SK-N-SH (cell line): ENCODE measurements around the gene CRYBA2. TPM values are rescaled to one million over a fixed set of nuclear protein-coding genes. Genes with fewer than 3 reads are reported as not detected.

ENCODE experiments used
- CTCF ChIA-PET: fragments of 300-600, 350-600 bp; formaldehyde crosslinking; extraction: SDS; loops from one replicate; lab custom pipeline; 2021; lab: Yijun Ruan, JAX
- POLR2A ChIA-PET: fragments of 350-600 bp; sonication (Branson Sonifier 250); formaldehyde crosslinking; extraction: SDS; loops from one replicate; lab custom pipeline; 2020; ENCODE audit warnings: antibody characterized with exemption, inconsistent platforms; lab: Yijun Ruan, JAX
- DNase-seq: peaks from one replicate; pipeline ENCODE4 v3.0.0; 2012
- H2AFZ ChIP-seq: fragments of 200-600 bp; sonication (generic); 2 replicates; pipeline ENCODE4 v1.8.1; 2016; ENCODE audit warnings: antibody characterized with exemption, mild to moderate bottlenecking, low read depth
- H3F3A ChIP-seq: fragments of 200-600 bp; sonication (generic); replicated peaks from 2 replicates; pipeline ENCODE3; 2016; ENCODE audit warnings: antibody characterized with exemption, mild to moderate bottlenecking; ENCODE audit not compliant: insufficient read depth
- H3K27ac ChIP-seq, 2 experiments: fragments of 200-500 bp in 1 of 2; fragments of 200-600 bp in 1 of 2; sonication (Bioruptor generic) in 1 of 2; sonication (generic), shearing (Covaris generic) in 1 of 2; 2 replicates each; pipeline versions ENCODE4 v1.5.1 to v1.6.1; 2014 to 2016; ENCODE audit warnings: low read depth in 2 of 2, inconsistent platforms in 1 of 2, low read length in 1 of 2, mild to moderate bottlenecking in 1 of 2, mixed read lengths in 1 of 2
- H3K27me3 ChIP-seq: fragments of 200-600 bp; sonication (generic), shearing (Covaris generic); 2 replicates; pipeline ENCODE4 v1.6.1; 2016; ENCODE audit warnings: mixed run types; ENCODE audit not compliant: insufficient read depth
- H3K36me3 ChIP-seq, 2 experiments: fragments of 200-500 bp in 1 of 2; fragments of 200-600 bp in 1 of 2; sonication (Bioruptor generic) in 1 of 2; sonication (generic) in 1 of 2; replicated peaks in 1 of 2; 2 replicates each; pipeline versions ENCODE3 to v1.5.1; 2014 to 2016; ENCODE audit warnings: low read length in 1 of 2, mild to moderate bottlenecking in 1 of 2; ENCODE audit not compliant: insufficient read depth in 2 of 2, control insufficient read depth in 1 of 2
- H3K4me1 ChIP-seq, 2 experiments: fragments of 200-500 bp in 1 of 2; fragments of 200-600 bp in 1 of 2; sonication (Bioruptor generic) in 1 of 2; sonication (generic), shearing (Covaris generic) in 1 of 2; 2 replicates each; pipeline versions ENCODE4 v1.5.1 to v1.6.1; 2014 to 2016; ENCODE audit warnings: low read depth in 1 of 2, low read length in 1 of 2, mixed run types in 1 of 2; ENCODE audit not compliant: insufficient read depth in 2 of 2, control insufficient read depth in 1 of 2
- H3K4me2 ChIP-seq: fragments of 200-600 bp; sonication (generic), shearing (Covaris generic); 2 replicates; pipeline ENCODE4 v1.6.1; 2017; ENCODE audit warnings: mixed run types
- H3K4me3 ChIP-seq, 2 experiments: fragments of 200-500 bp in 1 of 2; fragments of 200-600 bp in 1 of 2; sonication (Bioruptor generic) in 1 of 2; sonication (generic), shearing (Covaris generic) in 1 of 2; 2 replicates each; pipeline versions ENCODE4 v1.5.1 to v1.8.1; 2014 to 2016; ENCODE audit warnings: low read depth in 2 of 2, inconsistent platforms in 1 of 2, low read length in 1 of 2, mild to moderate bottlenecking in 1 of 2, mixed read lengths in 1 of 2, moderate library complexity in 1 of 2
- H3K79me2 ChIP-seq: fragments of 200-600 bp; sonication (generic); 2 replicates; pipeline ENCODE4 v1.8.1; 2017; ENCODE audit warnings: mild to moderate bottlenecking; ENCODE audit not compliant: insufficient read depth
- H3K9ac ChIP-seq: fragments of 200-600 bp; sonication (generic); 2 replicates; pipeline ENCODE4 v1.6.1; 2017; ENCODE audit warnings: mixed run types
- H3K9me2 ChIP-seq: fragments of 200-600 bp; sonication (generic); 2 replicates; pipeline ENCODE4 v1.6.1; 2017; ENCODE audit warnings: mixed run types
- H3K9me3 ChIP-seq: fragments of 200-600 bp; sonication (generic); 2 replicates; pipeline ENCODE4 v1.6.1; 2017; ENCODE audit warnings: mixed run types, mild to moderate bottlenecking, moderate library complexity
- H4K20me1 ChIP-seq: fragments of 200-600 bp; sonication (generic); 2 replicates; pipeline ENCODE4 v1.6.1; 2017; ENCODE audit warnings: mild to moderate bottlenecking, mixed run types; ENCODE audit not compliant: insufficient read depth
- CHD2 ChIP-seq: fragments of 150-350 bp; IDR thresholded peaks from 2 replicates; pipeline ENCODE4 v1.6.1; 2018; ENCODE audit warnings: low read length; ENCODE audit not compliant: partially characterized antibody
- FOSL2 ChIP-seq: IDR thresholded peaks from 2 replicates; pipeline ENCODE4 v1.4.0; 2012; ENCODE audit warnings: low read depth, mild to moderate bottlenecking, moderate library complexity, borderline replicate concordance
- FOXM1 ChIP-seq: IDR thresholded peaks from 2 replicates; pipeline ENCODE4 v1.4.0; 2012; ENCODE audit warnings: low read depth, mild to moderate bottlenecking
- JUND ChIP-seq: IDR thresholded peaks from 2 replicates; pipeline ENCODE4 v1.4.0; 2012
- MEF2A ChIP-seq: IDR thresholded peaks from 2 replicates; pipeline ENCODE4 v1.4.0; 2012; ENCODE audit warnings: low read depth, borderline replicate concordance
- MXI1 ChIP-seq: IDR thresholded peaks from 2 replicates; pipeline ENCODE4 v1.6.1; 2012; ENCODE audit warnings: mild to moderate bottlenecking, low read depth, low read length, improper control_type of control experiment
- NRF1 ChIP-seq: IDR thresholded peaks from 2 replicates; pipeline ENCODE4 v1.6.1; 2012; ENCODE audit warnings: low read depth, mild to moderate bottlenecking, low read length
- RAD21 ChIP-seq: IDR thresholded peaks from 2 replicates; pipeline ENCODE4 v1.6.1; 2012; ENCODE audit warnings: mild to moderate bottlenecking, low read length
- RCOR1 ChIP-seq: fragments of 150-350 bp; IDR thresholded peaks from 2 replicates; pipeline ENCODE4 v1.6.1; 2017; ENCODE audit warnings: antibody characterized with exemption, low read length
- RFX5 ChIP-seq: IDR thresholded peaks from 2 replicates; pipeline ENCODE4 v1.6.1; 2012; ENCODE audit warnings: mild to moderate bottlenecking, improper control_type of control experiment, low read length
- RXRA ChIP-seq: IDR thresholded peaks from 2 replicates; pipeline ENCODE4 v1.4.0; 2012; ENCODE audit warnings: low read depth, mild to moderate bottlenecking, borderline replicate concordance
- SIN3A ChIP-seq: IDR thresholded peaks from 2 replicates; pipeline ENCODE4 v1.6.1; 2012; ENCODE audit warnings: low read depth, mild to moderate bottlenecking, low read length, moderate library complexity, borderline replicate concordance
- SMC3 ChIP-seq: IDR thresholded peaks from 2 replicates; pipeline ENCODE4 v1.6.1; 2012; ENCODE audit warnings: low read depth, low read length, improper control_type of control experiment
- TAF1 ChIP-seq: IDR thresholded peaks from 2 replicates; pipeline ENCODE4 v1.6.1; 2012; ENCODE audit warnings: low read depth, mild to moderate bottlenecking, low read length, moderate library complexity, borderline replicate concordance
- TEAD4 ChIP-seq: IDR thresholded peaks from 2 replicates; pipeline ENCODE4 v1.4.0; 2012; ENCODE audit warnings: mild to moderate bottlenecking, borderline replicate concordance; ENCODE audit not compliant: insufficient read depth
- USF1 ChIP-seq: IDR thresholded peaks from 2 replicates; pipeline ENCODE4 v1.4.0; 2012; ENCODE audit warnings: low read depth, borderline replicate concordance
- YY1 ChIP-seq: IDR thresholded peaks from 2 replicates; pipeline ENCODE4 v1.4.0; 2012; ENCODE audit warnings: low read depth, mild to moderate bottlenecking
- ZBTB33 ChIP-seq: IDR thresholded peaks from 2 replicates; pipeline ENCODE4 v1.4.0; 2012; ENCODE audit warnings: low read depth, borderline replicate concordance
- WGBS: methylation state at CpG from one replicate; pipeline ENCODE4 v1.1.6; 2017; ENCODE audit warnings: low lambda C conversion rate; 5-methylcytosine and 5-hydroxymethylcytosine counted together
- polyA plus RNA-seq, 3 experiments: library from polyadenylated mRNA; depleted of rRNA; stranded (reverse); fragments of >200 nt; gene quantifications; 2 replicates each; pipeline ENCODE4 v1.2.3, GENCODE V29; 2012
- TF ChIP-seq, protein P1 (sequence below): IDR thresholded peaks from 2 replicates; pipeline ENCODE4 v1.4.0; 2012; ENCODE audit warnings: low read depth
- TF ChIP-seq, protein P2 (sequence below): IDR thresholded peaks from 2 replicates; pipeline ENCODE4; 2012

CRYBA2 gene
- polyA plus RNA-seq, 1 of the 3 experiments (the other 2 are of a cell fraction), result not detected

GRCh38 chr2:218970894-218971293 lies 22.3 kb downstream of the CRYBA2 start:
- Histone ChIP-seq H3K9me2 (no peaks in the 10 kb centered on the region), H2AFZ (no peak overlapping the region), H3K4me2 (no peak overlapping the region), H3K27ac (no peak overlapping the region; a peak in 1 of 4 replicates), H3K9ac (no peak overlapping the region), H3K36me3 (no peaks in the 10 kb centered on the region), H3K4me3 (no peak overlapping the region), H3K9me3 (no peaks in the 10 kb centered on the region), H4K20me1 (no peaks in the 10 kb centered on the region), H3K79me2 (no peaks in the 10 kb centered on the region), H3K4me1 (peaks cover 0 to 2% of the 10 kb centered on the region in 2 experiments; a peak in 1 of 4 replicates), H3K27me3 (peaks cover 14% of the 10 kb centered on the region; the same call in 1 of the 2 replicates), H3F3A (no peaks in the 10 kb centered on the region)
- POLR2A ChIA-PET, result no interaction called here
- TF ChIP-seq FOXM1 (no peak), RAD21 (no peak), RXRA (no peak), TEAD4 (no peak), NRF1 (no peak)
- TF ChIP-seq, protein P1, sequence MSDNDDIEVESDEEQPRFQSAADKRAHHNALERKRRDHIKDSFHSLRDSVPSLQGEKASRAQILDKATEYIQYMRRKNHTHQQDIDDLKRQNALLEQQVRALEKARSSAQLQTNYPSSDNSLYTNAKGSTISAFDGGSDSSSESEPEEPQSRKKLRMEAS, result no peak
- 17% methylated on average over 1 of the region's 1 CpG for WGBS
- CTCF ChIA-PET, result interaction anchor here (1.2 to 1.9 kb wide), 2 partner anchors 9 to 31 kb away, joined by 3 to 19 read pairs; no protein-coding TSS in a partner anchor
- no peak for DNase-seq

- H3K4me1 ChIP-seq, result peaks cover 8 to 28% of the 10 kb centered on the region in 2 experiments; a peak in 2 of 4 replicates
- H3K27ac ChIP-seq, result peak overlapping the region; percentile 47 to 99; a peak in 3 of 4 replicates
- peaks cover 17% of the 10 kb centered on the region for H3K27me3 ChIP-seq
- peak overlapping the region; percentile 63 for H3K4me2 ChIP-seq
- peak; percentile 69 for DNase-seq
- ChIA-PET POLR2A (interaction anchor here (0.6 to 4.1 kb wide), 9 partner anchors 10 to 72 kb away, joined by 3 to 21 read pairs (median 6); no protein-coding TSS in a partner anchor), CTCF (interaction anchor here (1.0 to 13.5 kb wide), 12 partner anchors 15 to 191 kb away, joined by 3 to 208 read pairs (median 6); partner anchors contain the start of genes CRYBA2 and FEV)
- H3K9ac ChIP-seq, result 0 out of 2 replicates have a peak overlapping the region, but pooled peaks have one; percentile 13
- no peaks in the 10 kb centered on the region for H3K9me3 ChIP-seq
- H4K20me1 ChIP-seq, result no peaks in the 10 kb centered on the region
- H3K4me3 ChIP-seq, result peak overlapping the region in 1 of 2 experiments; percentile 63; a peak in 2 of 4 replicates
- 5% methylated on average over 5 of the region's 5 CpGs for WGBS
- H3K36me3 ChIP-seq, result no peaks in the 10 kb centered on the region
- H3K9me2 ChIP-seq, result no peaks in the 10 kb centered on the region
- H3F3A ChIP-seq, result peaks cover 5% of the 10 kb centered on the region
- H3K79me2 ChIP-seq, result no peaks in the 10 kb centered on the region
- H2AFZ ChIP-seq, result no peak overlapping the region
- TF ChIP-seq FOSL2, result peak; percentile 34; the same call in 1 of the 2 replicates
- peak; percentile 35 for TF ChIP-seq CHD2
- no peak for TF ChIP-seq ZBTB33
- no peak for TF ChIP-seq YY1
- TF ChIP-seq MXI1, result peak; percentile 58; the same call in 1 of the 2 replicates
- TF ChIP-seq, protein P1, result no peak
- TF ChIP-seq, protein P2, sequence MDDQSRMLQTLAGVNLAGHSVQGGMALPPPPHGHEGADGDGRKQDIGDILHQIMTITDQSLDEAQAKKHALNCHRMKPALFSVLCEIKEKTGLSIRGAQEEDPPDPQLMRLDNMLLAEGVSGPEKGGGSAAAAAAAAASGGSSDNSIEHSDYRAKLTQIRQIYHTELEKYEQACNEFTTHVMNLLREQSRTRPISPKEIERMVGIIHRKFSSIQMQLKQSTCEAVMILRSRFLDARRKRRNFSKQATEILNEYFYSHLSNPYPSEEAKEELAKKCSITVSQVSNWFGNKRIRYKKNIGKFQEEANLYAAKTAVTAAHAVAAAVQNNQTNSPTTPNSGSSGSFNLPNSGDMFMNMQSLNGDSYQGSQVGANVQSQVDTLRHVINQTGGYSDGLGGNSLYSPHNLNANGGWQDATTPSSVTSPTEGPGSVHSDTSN, result peak; percentile 29
- TF ChIP-seq NRF1, result no peak
- no peak for TF ChIP-seq SMC3
- no peak for TF ChIP-seq MEF2A
- TF ChIP-seq TEAD4, result no peak
- TF ChIP-seq RXRA, result no peak
- no peak for TF ChIP-seq SIN3A
- no peak for TF ChIP-seq TAF1
- TF ChIP-seq RFX5, result peak; percentile 42; the same call in 1 of the 2 replicates
- no peak for TF ChIP-seq USF1
- no peak for TF ChIP-seq JUND
- 0 out of 2 replicates have a peak, but pooled peaks have one; percentile 24 for TF ChIP-seq RCOR1
Observed at GRCh38 chr2:218964041-218964771, 29.0 kb downstream of the CRYBA2 start.
